ENCODE measurements around the gene LMAN1.

DNA sequence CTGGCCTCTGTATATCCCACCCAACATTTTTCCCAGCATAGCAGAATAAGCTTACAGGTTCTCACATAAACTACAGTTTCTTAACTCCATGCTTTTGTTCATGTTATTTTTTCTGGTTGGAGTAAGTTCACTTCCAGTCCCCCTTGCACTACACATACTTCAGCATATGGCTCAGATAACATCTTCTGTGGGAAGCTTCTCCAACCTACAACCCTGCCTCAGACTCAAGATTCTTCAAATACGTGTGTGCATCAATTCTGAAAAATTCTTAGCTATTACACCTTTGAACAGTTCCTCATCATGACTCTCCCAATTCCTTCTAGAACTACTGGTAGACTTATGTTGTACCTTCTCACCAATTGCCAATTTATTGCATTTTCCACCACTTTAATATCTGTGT is 33.1 kb downstream of the LMAN1 start:
- TF ChIP-seq POU2F2 (IDR thresholded peaks at IDR 0.05; ENCODE audit: low read depth, low read length) (no peak), TAF1 (IDR thresholded peaks at IDR 0.05; ENCODE audit: low read depth, low read length) (no peak), POLR2AphosphoS5 (IDR thresholded peaks at IDR 0.05; ENCODE audit: low read depth, low read length) (no peak), POLR2A (IDR thresholded peaks at IDR 0.05; ENCODE audit: low read depth, low read length) (no peak), PAX5 (IDR thresholded peaks at IDR 0.05; ENCODE audit: insufficient read depth, low read length, severe bottlenecking) (no peak), SPI1 (IDR thresholded peaks at IDR 0.05; ENCODE audit: low read depth, low read length) (no peak)

All from GM12891 (cell line).